HCT116 (cell line): ENCODE data around the gene EPSTI1. TPM values are rescaled to one million over a fixed set of nuclear protein-coding genes. Genes with fewer than 3 reads are reported as not detected.
A peak's percentile ranks its signal among the peaks of the same experiment; 100 is the strongest.

Source experiments
- ATAC-seq: fragments of 200-7000 bp; cut with Tn5 transposase; 2 replicates; pipeline ENCODE4 v1.9.1; 2020; ENCODE audit warnings: mild to moderate bottlenecking, moderate library complexity
- BruUV-seq: library from RNA; stranded (reverse); fragments of 400-500 nt; replicated peaks from 2 replicates; lab custom pipeline; 2021; lab: Mats Ljungman, UMichigan
- CTCF ChIA-PET: fragments of 300-600 bp; sonication (Branson Sonifier 250); formaldehyde crosslinking; loops from one replicate; lab custom pipeline; 2021; ENCODE audit warnings: antibody characterized with exemption; lab: Charles Lee
- POLR2A ChIA-PET: fragments of 300-600, 350-600 bp; sonication (Branson Sonifier 250); formaldehyde crosslinking; loops from one replicate; lab custom pipeline; 2021; ENCODE audit warnings: antibody characterized with exemption; lab: Charles Lee
- RAD21 ChIA-PET, 2 experiments: fragments of 300-600 bp; sonication (Branson Sonifier 250); formaldehyde crosslinking; loops; one replicate each; lab custom pipeline; 2023; ENCODE audit warnings: low total read pairs in 2 of 2; ENCODE audit not compliant: uncharacterized antibody in 2 of 2, unreplicated experiment in 2 of 2, low non-redundant PET in 1 of 2; lab: Charles Lee
- DNase-seq: peaks from one replicate; pipeline ENCODE4 v3.0.0-alpha.2; 2010; ENCODE audit warnings: low read depth, low spot score
- H2AFZ ChIP-seq: fragments of 200-600 bp; shearing (Covaris generic), sonication (generic); 2 replicates; pipeline ENCODE4 v1.6.1; 2017; ENCODE audit warnings: low read depth, mixed run types, mixed read lengths, antibody characterized with exemption, low read length; ENCODE audit not compliant: poor library complexity, severe bottlenecking
- H3K27ac ChIP-seq: 2 replicates; pipeline ENCODE4 v1.5.1; 2012; ENCODE audit warnings: low read depth, low read length
- H3K27me3 ChIP-seq: fragments of 200-600 bp; sonication (generic); 2 replicates; pipeline ENCODE4 v1.6.1; 2016; ENCODE audit warnings: mixed run types, low read length, mixed read lengths; ENCODE audit not compliant: insufficient read depth
- H3K36me3 ChIP-seq, 2 experiments: fragments of 200-500 bp in 1 of 2; fragments of 200-600 bp in 1 of 2; sonication (Bioruptor generic) in 1 of 2; sonication (generic) in 1 of 2; 2 replicates each; pipeline versions ENCODE4 v1.5.1 to v1.6.1; 2014 to 2016; ENCODE audit warnings: low read length in 2 of 2, inconsistent platforms in 1 of 2, mixed read lengths in 1 of 2, mixed run types in 1 of 2; ENCODE audit not compliant: insufficient read depth in 2 of 2, control insufficient read depth in 1 of 2
- H3K4me1 ChIP-seq, 2 experiments: fragments of 200-600 bp in 1 of 2; sonication (generic) in 1 of 2; 2 replicates each; pipeline versions ENCODE4 v1.5.1 to v1.6.1; 2012 to 2017; ENCODE audit warnings: low read length in 2 of 2, inconsistent platforms in 1 of 2, mild to moderate bottlenecking in 1 of 2, mixed read lengths in 1 of 2, mixed run types in 1 of 2, moderate library complexity in 1 of 2; ENCODE audit not compliant: insufficient read depth in 2 of 2, control insufficient read depth in 1 of 2
- H3K4me2 ChIP-seq: fragments of 200-600 bp; sonication (generic); 2 replicates; pipeline ENCODE4 v1.6.1; 2017; ENCODE audit warnings: mixed run types, low read length, mixed read lengths
- H3K4me3 ChIP-seq, 2 experiments: fragments of 200-600 bp in 1 of 2; sonication (generic) in 1 of 2; replicated peaks in 1 of 2; 2 replicates each; pipeline ENCODE4 v1.5.1; 2011 to 2016; ENCODE audit warnings: low read length in 2 of 2, control low read depth in 1 of 2, low read depth in 1 of 2, mild to moderate bottlenecking in 1 of 2, mixed read lengths in 1 of 2, mixed run types in 1 of 2
- H3K79me2 ChIP-seq: fragments of 200-600 bp; sonication (generic); 2 replicates; pipeline ENCODE4 v1.6.1; 2017; ENCODE audit warnings: mild to moderate bottlenecking, mixed run types, low read length, moderate library complexity, mixed read lengths; ENCODE audit not compliant: insufficient read depth
- H3K9ac ChIP-seq: fragments of 200-600 bp; sonication (generic); 2 replicates; pipeline ENCODE4 v1.6.1; 2016; ENCODE audit warnings: low read length, mixed read lengths
- H3K9me2 ChIP-seq: fragments of 200-600 bp; sonication (generic), shearing (Covaris generic); 2 replicates; pipeline ENCODE4 v1.6.1; 2017; ENCODE audit warnings: mixed run types, mild to moderate bottlenecking, moderate library complexity; ENCODE audit not compliant: insufficient read depth
- H3K9me3 ChIP-seq, 2 experiments: fragments of 200-500 bp in 1 of 2; fragments of 200-600 bp in 1 of 2; sonication (Bioruptor generic) in 1 of 2; sonication (generic) in 1 of 2; 2 replicates each; pipeline ENCODE4 v1.6.1; 2014 to 2017; ENCODE audit warnings: low read length in 2 of 2, mixed read lengths in 2 of 2, inconsistent platforms in 1 of 2, low read depth in 1 of 2, mild to moderate bottlenecking in 1 of 2, mixed run types in 1 of 2, moderate library complexity in 1 of 2; ENCODE audit not compliant: control insufficient read depth in 1 of 2, insufficient read depth in 1 of 2
- H4K20me1 ChIP-seq: fragments of 200-600 bp; sonication (generic), shearing (Covaris generic); 2 replicates; pipeline ENCODE4 v1.6.1; 2017; ENCODE audit warnings: mixed run types, mild to moderate bottlenecking, moderate library complexity; ENCODE audit not compliant: insufficient read depth
- ATF3 ChIP-seq: IDR thresholded peaks from 2 replicates; pipeline ENCODE4 v1.6.1; 2012
- CBX3 ChIP-seq: IDR thresholded peaks from 2 replicates; pipeline ENCODE4 v1.6.1; 2012; ENCODE audit warnings: low read depth
- CTCF ChIP-seq, 3 experiments: fragments of 200-600 bp in 1 of 3; sonication (generic) in 1 of 3; IDR thresholded peaks in 2 of 3; conservative IDR thresholded peaks in 1 of 3; 2 replicates each; pipeline ENCODE4 v1.5.1; 2012 to 2017; ENCODE audit warnings: low read depth in 2 of 3, low read length in 2 of 3, antibody characterized with exemption in 1 of 3, borderline replicate concordance in 1 of 3, control low read depth in 1 of 3, mild to moderate bottlenecking in 1 of 3, mixed read lengths in 1 of 3, mixed run types in 1 of 3, moderate library complexity in 1 of 3; ENCODE audit not compliant: insufficient read depth in 1 of 3
- ELF1 ChIP-seq: IDR thresholded peaks from 2 replicates; pipeline ENCODE4 v1.6.1; 2012; ENCODE audit warnings: low read depth, borderline replicate concordance
- EZH2 ChIP-seq: fragments of 200-600 bp; sonication (generic); IDR thresholded peaks from 2 replicates; pipeline ENCODE4 v1.6.1; 2017; ENCODE audit warnings: antibody characterized with exemption, mixed run types
- EZH2phosphoT487 ChIP-seq: fragments of 200-600 bp; IDR thresholded peaks from 2 replicates; pipeline ENCODE4 v1.6.1; 2018; ENCODE audit warnings: antibody characterized with exemption, borderline replicate concordance
- JUND ChIP-seq: IDR thresholded peaks from 2 replicates; pipeline ENCODE4 v1.6.1; 2012
- MAX ChIP-seq: IDR thresholded peaks from 2 replicates; pipeline ENCODE4 v1.6.1; 2012
- POLR2A ChIP-seq: IDR thresholded peaks from 2 replicates; pipeline ENCODE4 v1.7.0; 2011; ENCODE audit warnings: borderline replicate concordance; ENCODE audit not compliant: insufficient read depth, insufficient read length; ENCODE audit errors: extremely low read depth
- POLR2AphosphoS5 ChIP-seq: IDR thresholded peaks from 2 replicates; pipeline ENCODE4 v1.6.1; 2011; ENCODE audit warnings: mild to moderate bottlenecking, low read depth, low read length, moderate library complexity
- SP1 ChIP-seq: IDR thresholded peaks from 2 replicates; pipeline ENCODE4 v1.6.1; 2012; ENCODE audit warnings: low read depth
- SRF ChIP-seq: IDR thresholded peaks from 2 replicates; pipeline ENCODE4 v1.6.1; 2012; ENCODE audit warnings: low read depth
- TCF7L2 ChIP-seq: IDR thresholded peaks from 2 replicates; pipeline ENCODE4 v1.7.0; 2011; ENCODE audit warnings: borderline replicate concordance, inconsistent platforms; ENCODE audit not compliant: insufficient read depth, insufficient read length; ENCODE audit errors: extremely low read depth
- ZBTB33 ChIP-seq: IDR thresholded peaks from 2 replicates; pipeline ENCODE4 v1.6.1; 2011; ENCODE audit warnings: mild to moderate bottlenecking, low read length, moderate library complexity; ENCODE audit not compliant: insufficient replicate concordance; ENCODE audit errors: extremely low read depth
- ZFX ChIP-seq: fragments of 450-650 bp; IDR thresholded peaks from 2 replicates; pipeline ENCODE4 v1.6.1; 2017
- ZNF274 ChIP-seq: fragments of 200-500 bp; sonication (Bioruptor generic); IDR thresholded peaks from 2 replicates; pipeline ENCODE4 v1.6.1; 2014; ENCODE audit warnings: mild to moderate bottlenecking, low read depth, low read length, inconsistent platforms
- intact Hi-C: fragments of 100-400 bp; cut with micrococcal nuclease; formaldehyde crosslinking; loops from 2 replicates; pipeline ENCODE4 v1.10.0; 2022
- total RNA-seq: library from RNA; stranded (reverse); gene quantifications from one replicate; pipeline ENCODE4 v1.2.1, GENCODE V29; 2021; ENCODE audit not compliant: unreplicated experiment

The EPSTI1 gene
- total RNA-seq, 1 experiment from 2014 or later, result 0.69 TPM

GRCh38 chr13:43022934-43023288, 30.9 kb upstream of the EPSTI1 start:
- Histone ChIP-seq H3K9ac (peak overlapping the region; percentile 78), H3K36me3 (no peaks in the 10 kb centered on the region; a peak in 1 of 4 replicates), H3K27ac (peak overlapping the region; percentile 74), H4K20me1 (no peaks in the 10 kb centered on the region), H3K27me3 (no peaks in the 10 kb centered on the region), H3K9me3 (no peaks in the 10 kb centered on the region), H3K4me1 (peaks cover 0 to 11% of the 10 kb centered on the region in 2 experiments; a peak in 1 of 4 replicates), H3K4me3 (peak overlapping the region; percentile 69 to 78), H3K9me2 (no peaks in the 10 kb centered on the region), H3K4me2 (peak overlapping the region; percentile 81), H2AFZ (peak overlapping the region; percentile 78), H3K79me2 (peaks cover 27% of the 10 kb centered on the region)
- RAD21 ChIA-PET, result no interaction called here
- POLR2A ChIA-PET, result interaction anchor here (2.0 kb wide), 1 partner anchor 35 kb away, joined by 5 read pairs; no protein-coding TSS in a partner anchor
- DNase-seq (no peak), ATAC-seq (no peak)
- intact Hi-C loops, result no loop called here
- no TSS peak for BruUV-seq
- TF ChIP-seq POLR2A (no peak), ZFX (no peak), EZH2 (no peak), SRF (no peak), SP1 (no peak), POLR2AphosphoS5 (no peak), JUND (no peak), CTCF (IDR thresholded peaks at IDR 0.05 in 2 of 3, conservative IDR thresholded peaks at IDR 0.05 in 1 of 3; ENCODE audit: borderline replicate concordance in 1 of 3, insufficient read depth in 1 of 3, low read depth in 2 of 3, low read length in 2 of 3) (no peak), ELF1 (no peak), ATF3 (no peak), ZNF274 (no peak), ZBTB33 (no peak), CBX3 (no peak), TCF7L2 (no peak), MAX (no peak), EZH2phosphoT487 (no peak)
- CTCF ChIA-PET, result no interaction called here
